Measurements from ENCODE around the gene FLNA. TPM values are rescaled to one million over a fixed set of nuclear protein-coding genes. Genes with fewer than 3 reads are reported as not detected.

The FLNA gene
- total and polyA plus RNA-seq, 2 of the 13 experiments (the other 11 are each of a cell fraction or from before 2014, with no cell fraction given), result 83.4 to 174 TPM

- TF ChIP-seq ARID4A (CRISPR knock-in tag; IDR thresholded peaks at IDR 0.05; ENCODE audit: borderline replicate concordance) (no peak), NFYB (CRISPR knock-in tag; IDR thresholded peaks at IDR 0.05) (no peak)
Measured at GRCh38 chrX:154352012-154352401, 22.4 kb downstream of the FLNA start (continued).

- FAIRE-seq, result no peak
- H3K9ac ChIP-seq (ENCODE audit: insufficient read depth, low read depth, low read length), result no peak overlapping the region
Measured at GRCh38 chrX:154351183-154352011, 23.0 kb downstream of the FLNA start.

More at GRCh38 chrX:154351183-154352011, 23.0 kb downstream of the FLNA start:
- intact Hi-C loops (cut with micrococcal nuclease; ENCODE audit: unreplicated experiment), result no loop called here
- no peaks in the 10 kb centered on the region for H4K20me1 ChIP-seq (ENCODE audit: insufficient read depth, low read length)
- TF ChIP-seq RBFOX2 (IDR thresholded peaks at IDR 0.05; ENCODE audit: low read depth, low read length) (peak; percentile 19; the same call in 1 of the 2 replicates), ZFAT (CRISPR knock-in tag; conservative IDR thresholded peaks at IDR 0.05) (no peak), AGO2 (optimal IDR thresholded peaks at IDR 0.05; ENCODE audit: low read depth, low read length) (peak; percentile 35)
- no peak overlapping the region for H3K4me2 ChIP-seq (ENCODE audit: low read depth, low read length)
- H3K27ac ChIP-seq (ENCODE audit: extremely low read length, insufficient read depth, low read length), result no peak overlapping the region
- H3K27me3 ChIP-seq (ENCODE audit: control insufficient read depth in 1 of 2, insufficient read depth in 2 of 2, low read length in 2 of 2), result no peaks in the 10 kb centered on the region
- no peak overlapping the region for H2AFZ ChIP-seq (ENCODE audit: low read length)
- no TSS peak for BruUV-seq (replicated peaks)
- no peak overlapping the region for H3K4me3 ChIP-seq (replicated peaks in 1 of 3; ENCODE audit: insufficient read depth in 1 of 3, low read depth in 2 of 3, low read length in 3 of 3)
- peaks cover 5% of the 10 kb centered on the region; the same call in 1 of the 2 replicates for H3K4me1 ChIP-seq (ENCODE audit: insufficient read depth, low read length)
- no peaks in the 10 kb centered on the region for H3K79me2 ChIP-seq (ENCODE audit: insufficient read depth, low read length)
- H3K9me3 ChIP-seq (ENCODE audit: low read length), result no peaks in the 10 kb centered on the region
- peaks cover 10 to 33% of the 10 kb centered on the region in 2 experiments; a peak in 4 of 5 replicates for H3K36me3 ChIP-seq (replicated peaks in 1 of 2; ENCODE audit: control insufficient read depth in 1 of 2, insufficient read depth in 2 of 2, low read length in 2 of 2)
- WGBS (ENCODE audit: low lambda C conversion rate), result no CpG with 5 or more reads among the region's 30 CpGs
- CTCF ChIA-PET (ENCODE audit: low intra/inter-chr PET ratio, low total read pairs), result no interaction called here
- in situ Hi-C loops (cut with HindIII; ENCODE audit: extremely low pct_ligation_motif_present, low pct_unique_long_range_greater_than_20kb), result no loop called here
- DNase-seq (ENCODE audit: low spot score) (no peak), ATAC-seq (no peak)
- POLR2A ChIA-PET, result interaction anchor here (0.6 kb wide), 1 partner anchor 18 kb away, joined by 3 read pairs; no protein-coding TSS in a partner anchor

Data from HepG2 (cell line).